GM23338 (cell line): Measurements from ENCODE around the gene R3HDM4. TPM values are rescaled to one million over a fixed set of nuclear protein-coding genes. Genes with fewer than 3 reads are reported as not detected.

ENCODE experiments used
- ATAC-seq: fragments of 200-7000 bp; cut with Tn5 transposase; 3 replicates; pipeline ENCODE4 v1.9.1; 2020
- DNase-seq: peaks from one replicate; pipeline ENCODE4 v3.0.0-alpha.2; 2015; ENCODE audit warnings: low spot score
- H2AFZ ChIP-seq: fragments of 200-600 bp; sonication (generic); 2 replicates; pipeline ENCODE4 v1.8.0; 2016; ENCODE audit warnings: antibody characterized with exemption, mild to moderate bottlenecking, moderate library complexity
- H3F3A ChIP-seq: fragments of 200-600 bp; sonication (generic); replicated peaks from 2 replicates; pipeline ENCODE4 v1.8.0; 2017; ENCODE audit warnings: antibody characterized with exemption, mixed run types, low read depth
- H3K27ac ChIP-seq: fragments of 200-600 bp; sonication (generic); 2 replicates; pipeline ENCODE4 v1.6.1; 2016; ENCODE audit warnings: low read depth
- H3K27me3 ChIP-seq: fragments of 200-600 bp; sonication (generic); 2 replicates; pipeline ENCODE4 v1.8.0; 2016; ENCODE audit warnings: mild to moderate bottlenecking, mixed run types, moderate library complexity; ENCODE audit not compliant: insufficient read depth
- H3K36me3 ChIP-seq: fragments of 200-600 bp; sonication (generic); 2 replicates; pipeline ENCODE4 v1.8.0; 2016; ENCODE audit warnings: mild to moderate bottlenecking; ENCODE audit not compliant: insufficient read depth
- H3K4me1 ChIP-seq: fragments of 200-600 bp; sonication (generic); 2 replicates; pipeline ENCODE4 v1.8.0; 2016; ENCODE audit warnings: mild to moderate bottlenecking, moderate library complexity; ENCODE audit not compliant: insufficient read depth
- H3K4me2 ChIP-seq: fragments of 200-600 bp; sonication (generic); 2 replicates; pipeline ENCODE4 v1.7.1; 2017; ENCODE audit warnings: mixed run types
- H3K4me3 ChIP-seq: fragments of 200-600 bp; sonication (generic); 2 replicates; pipeline ENCODE4 v1.6.1; 2016; ENCODE audit warnings: mixed run types
- H3K79me2 ChIP-seq: fragments of 200-600 bp; sonication (generic); replicated peaks from 2 replicates; pipeline ENCODE4 v1.8.0; 2017; ENCODE audit warnings: mild to moderate bottlenecking; ENCODE audit not compliant: insufficient read depth
- H3K9me2 ChIP-seq: fragments of 200-600 bp; sonication (generic); 2 replicates; pipeline ENCODE4 v1.8.0; 2017; ENCODE audit not compliant: insufficient read depth
- H4K20me1 ChIP-seq: fragments of 200-600 bp; sonication (generic); replicated peaks from 2 replicates; pipeline ENCODE4 v1.8.0; 2017; ENCODE audit warnings: mild to moderate bottlenecking; ENCODE audit not compliant: insufficient read depth
- H3K27ac Mint-ChIP-seq: 2 replicates; pipeline ENCODE4 v1.8.0; 2020; ENCODE audit warnings: inconsistent platforms, mild to moderate bottlenecking, moderate library complexity, mixed read lengths
- H3K27me3 Mint-ChIP-seq: 3 replicates; pipeline ENCODE4 v1.8.0; 2022; ENCODE audit warnings: low read depth, mild to moderate bottlenecking, moderate library complexity, mixed read lengths, inconsistent platforms; ENCODE audit not compliant: insufficient read depth, poor library complexity
- H3K36me3 Mint-ChIP-seq: 3 replicates; pipeline ENCODE4 v1.8.0; 2021; ENCODE audit warnings: low read depth, mild to moderate bottlenecking, inconsistent platforms, moderate library complexity, mixed read lengths
- H3K4me1 Mint-ChIP-seq: 3 replicates; pipeline ENCODE4 v1.8.0; 2020; ENCODE audit warnings: mild to moderate bottlenecking, inconsistent platforms, mixed read lengths
- H3K4me3 Mint-ChIP-seq: 3 replicates; pipeline ENCODE4 v1.8.0; 2021; ENCODE audit warnings: moderate library complexity, mild to moderate bottlenecking, inconsistent platforms, mixed read lengths
- H3K9me3 Mint-ChIP-seq: 3 replicates; pipeline ENCODE4 v1.8.0; 2020; ENCODE audit warnings: moderate library complexity, mild to moderate bottlenecking, inconsistent platforms, mixed read lengths
- CTCF ChIP-seq, 2 experiments: fragments of 200-600 bp in 1 of 2; sonication (generic) in 1 of 2; conservative IDR thresholded peaks; 2 replicates each; pipeline versions ENCODE4 v1.5.1 to v1.6.1; 2016 to 2017; ENCODE audit warnings: antibody characterized with exemption in 2 of 2, low read depth in 2 of 2, mild to moderate bottlenecking in 2 of 2, moderate library complexity in 1 of 2
- ETS1 ChIP-seq: IDR thresholded peaks from 2 replicates; pipeline ENCODE4 v1.6.1; 2016; ENCODE audit warnings: antibody characterized with exemption
- EZH2 ChIP-seq: fragments of 200-600 bp; sonication (generic); IDR thresholded peaks from one replicate; pipeline ENCODE4 v1.8.0; 2017; ENCODE audit warnings: antibody characterized with exemption, mild to moderate bottlenecking, low read depth; ENCODE audit not compliant: unreplicated experiment
- EZH2phosphoT487 ChIP-seq: fragments of 200-600 bp; sonication (generic); IDR thresholded peaks from one replicate; pipeline ENCODE4 v1.8.1; 2018; ENCODE audit warnings: antibody characterized with exemption; ENCODE audit not compliant: unreplicated experiment
- JUNB ChIP-seq: IDR thresholded peaks from one replicate; pipeline ENCODE4 v1.6.1; 2016; ENCODE audit warnings: antibody characterized with exemption; ENCODE audit not compliant: unreplicated experiment
- POLR2AphosphoS5 ChIP-seq: IDR thresholded peaks from 2 replicates; pipeline ENCODE4 v1.6.1; 2016; ENCODE audit warnings: antibody characterized with exemption, low read depth
- REST ChIP-seq: IDR thresholded peaks from one replicate; pipeline ENCODE4 v1.6.1; 2018; ENCODE audit warnings: antibody characterized with exemption; ENCODE audit not compliant: unreplicated experiment
- ZNF114 ChIP-seq: fragments of 250-450 bp; sonication (Bioruptor Pico); IDR thresholded peaks from 2 replicates; pipeline ENCODE4 v1.5.0; 2020; ENCODE audit warnings: mild to moderate bottlenecking, moderate library complexity
- polyA plus RNA-seq: library from polyadenylated mRNA; unstranded; fragments of >200 nt; fragmentation: Nextera tagmentation; extraction: Ambion mirVana; gene quantifications from 2 replicates; pipeline ENCODE4 v1.2.1, GENCODE V29; 2016
- total RNA-seq: library from RNA; depleted of rRNA; stranded (reverse); fragments of >200 nt; shearing (Covaris generic); gene quantifications from 2 replicates; pipeline ENCODE4 v1.2.3, GENCODE V29; 2014

R3HDM4 gene
- total and polyA plus RNA-seq, 2 experiments from 2014 or later: 76.5 to 87.1 TPM

GRCh38 chr19:925087-925525 lies 12.1 kb upstream of the R3HDM4 start:
- Mint-ChIP-seq H3K4me1 (peaks cover 9% of the 10 kb centered on the region; the same call in 2 of the 3 replicates), H3K27ac (no peak overlapping the region), H3K9me3 (no peaks in the 10 kb centered on the region; the same call in 2 of the 3 replicates), H3K4me3 (peak overlapping the region; percentile 69), H3K36me3 (peaks cover 5% of the 10 kb centered on the region; the same call in 2 of the 3 replicates), H3K27me3 (peaks cover 23% of the 10 kb centered on the region)
- peak overlapping the region; percentile 83; the same call in 1 of the 2 replicates for H3K27ac ChIP-seq
- DNase-seq: no peak
- no peak for TF ChIP-seq ZNF114 (CRISPR knock-in tag)
- TF ChIP-seq REST: no peak
- TF ChIP-seq EZH2: no peak
- no peak for TF ChIP-seq EZH2phosphoT487
- TF ChIP-seq POLR2AphosphoS5: no peak
- TF ChIP-seq ETS1: no peak
- no peaks in the 10 kb centered on the region; the same call in none of the 2 replicates for H4K20me1 ChIP-seq
- H3K4me1 ChIP-seq: peaks cover 10% of the 10 kb centered on the region
- H3K27me3 ChIP-seq: peaks cover 23% of the 10 kb centered on the region
- H2AFZ ChIP-seq: peak overlapping the region; percentile 80
- no peaks in the 10 kb centered on the region for H3K9me2 ChIP-seq
- H3K4me2 ChIP-seq: peak overlapping the region; percentile 88
- H3K36me3 ChIP-seq: no peaks in the 10 kb centered on the region; the same call in 1 of the 2 replicates
- H3F3A ChIP-seq: peaks cover 13% of the 10 kb centered on the region; the same call in 1 of the 2 replicates
- H3K4me3 ChIP-seq: peak overlapping the region; percentile 89
- H3K79me2 ChIP-seq: peaks cover 27% of the 10 kb centered on the region
- ATAC-seq: peak; percentile 71

GRCh38 chr19:924553-925086 lies 11.6 kb upstream of the R3HDM4 start:
- Mint-ChIP-seq H3K4me1 (peaks cover 9% of the 10 kb centered on the region; the same call in 2 of the 3 replicates), H3K27me3 (peaks cover 28% of the 10 kb centered on the region), H3K36me3 (no peaks in the 10 kb centered on the region; the same call in 1 of the 3 replicates), H3K9me3 (no peaks in the 10 kb centered on the region; the same call in 2 of the 3 replicates), H3K4me3 (peak overlapping the region; percentile 73), H3K27ac (no peak overlapping the region)
- Histone ChIP-seq H3K27me3 (peaks cover 28% of the 10 kb centered on the region), H3K9me2 (no peaks in the 10 kb centered on the region), H3K79me2 (peaks cover 27% of the 10 kb centered on the region), H3K36me3 (no peaks in the 10 kb centered on the region), H2AFZ (peak overlapping the region; percentile 80), H3K4me3 (peak overlapping the region; percentile 89), H3F3A (0 out of 2 replicates have a peak, but pooled peaks cover 11% of the 10 kb centered on the region), H3K4me1 (peaks cover 10% of the 10 kb centered on the region), H4K20me1 (no peaks in the 10 kb centered on the region; the same call in none of the 2 replicates), H3K4me2 (peak overlapping the region; percentile 88), H3K27ac (no peak overlapping the region)
- ATAC-seq: peak; percentile 0
- no peak for TF ChIP-seq EZH2phosphoT487
- no peak for TF ChIP-seq JUNB
- no peak for TF ChIP-seq CTCF (conservative IDR thresholded peaks at IDR 0.05; ENCODE audit: low read depth in 2 of 2)
- DNase-seq: peak; percentile 63
